OCI-M1 (cell line): ENCODE data around the gene LHFPL2.

Experiments
- DNase-seq: peaks from one replicate; lab custom pipeline; 2025; lab: John Stamatoyannopoulos, UW

Gene LHFPL2

DNA sequence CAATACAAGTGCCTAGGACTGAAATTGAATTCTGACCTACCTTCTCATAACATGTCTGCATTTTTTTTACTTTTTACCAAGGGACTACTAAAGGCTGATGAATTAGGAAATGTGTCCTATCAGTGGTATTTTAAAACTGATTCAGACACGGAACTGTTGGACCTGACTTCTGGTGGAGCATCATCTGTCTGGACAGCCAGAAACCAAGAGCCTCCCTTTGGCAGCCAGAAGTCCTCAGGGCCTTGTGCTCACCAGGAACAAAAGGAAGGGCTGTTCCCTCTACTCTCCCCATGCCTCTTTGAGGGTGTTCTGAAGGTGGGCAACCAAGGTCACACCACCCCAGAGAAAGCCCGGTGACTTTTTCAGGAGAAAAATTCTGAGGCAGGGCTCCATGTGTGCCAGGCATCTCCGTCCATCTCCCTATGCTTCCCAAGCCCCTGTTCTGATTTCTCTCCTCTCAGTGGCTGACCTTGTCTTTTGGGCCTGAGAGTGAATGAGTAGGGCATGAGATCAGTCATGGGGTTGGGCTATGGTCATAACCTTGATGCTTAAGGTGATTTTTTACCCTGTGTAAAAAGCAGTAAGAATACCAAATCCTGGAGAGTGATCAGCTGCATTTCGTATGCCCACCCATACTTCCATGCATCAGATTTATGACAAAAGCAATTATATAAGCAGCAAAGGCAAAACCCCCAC is 144.5 kb downstream of the LHFPL2 start:
- DNase-seq: no peak

GRCh38 chr5:78501411-78502352 is 146.9 kb downstream of the LHFPL2 start:
- no peak for DNase-seq

- no peak for DNase-seq
Measured at GRCh38 chr5:78500871-78501270, 147.7 kb downstream of the LHFPL2 start.

DNA sequence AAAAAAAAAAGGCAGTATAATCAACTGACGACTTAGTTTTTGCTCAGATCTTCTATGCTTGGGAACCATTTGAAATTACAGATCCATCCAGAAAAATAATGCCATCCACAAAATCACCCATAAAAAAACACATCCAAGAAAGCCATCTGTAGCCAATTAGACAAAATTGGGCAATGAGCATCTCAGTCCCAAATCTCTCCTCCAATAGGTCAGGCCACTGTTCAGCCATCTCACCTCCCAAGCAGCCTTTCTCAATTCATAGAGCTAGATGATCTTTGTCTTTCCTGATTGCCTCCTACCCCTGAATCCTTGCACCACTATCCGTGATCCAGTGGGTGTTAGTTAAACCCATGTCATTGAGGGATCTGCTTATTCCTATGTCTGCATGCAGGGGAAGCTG is 148.5 kb downstream of the LHFPL2 start:
- DNase-seq: no peak

- no peak for DNase-seq
Measured at GRCh38 chr5:78499485-78499884, 149.1 kb downstream of the LHFPL2 start.

DNA sequence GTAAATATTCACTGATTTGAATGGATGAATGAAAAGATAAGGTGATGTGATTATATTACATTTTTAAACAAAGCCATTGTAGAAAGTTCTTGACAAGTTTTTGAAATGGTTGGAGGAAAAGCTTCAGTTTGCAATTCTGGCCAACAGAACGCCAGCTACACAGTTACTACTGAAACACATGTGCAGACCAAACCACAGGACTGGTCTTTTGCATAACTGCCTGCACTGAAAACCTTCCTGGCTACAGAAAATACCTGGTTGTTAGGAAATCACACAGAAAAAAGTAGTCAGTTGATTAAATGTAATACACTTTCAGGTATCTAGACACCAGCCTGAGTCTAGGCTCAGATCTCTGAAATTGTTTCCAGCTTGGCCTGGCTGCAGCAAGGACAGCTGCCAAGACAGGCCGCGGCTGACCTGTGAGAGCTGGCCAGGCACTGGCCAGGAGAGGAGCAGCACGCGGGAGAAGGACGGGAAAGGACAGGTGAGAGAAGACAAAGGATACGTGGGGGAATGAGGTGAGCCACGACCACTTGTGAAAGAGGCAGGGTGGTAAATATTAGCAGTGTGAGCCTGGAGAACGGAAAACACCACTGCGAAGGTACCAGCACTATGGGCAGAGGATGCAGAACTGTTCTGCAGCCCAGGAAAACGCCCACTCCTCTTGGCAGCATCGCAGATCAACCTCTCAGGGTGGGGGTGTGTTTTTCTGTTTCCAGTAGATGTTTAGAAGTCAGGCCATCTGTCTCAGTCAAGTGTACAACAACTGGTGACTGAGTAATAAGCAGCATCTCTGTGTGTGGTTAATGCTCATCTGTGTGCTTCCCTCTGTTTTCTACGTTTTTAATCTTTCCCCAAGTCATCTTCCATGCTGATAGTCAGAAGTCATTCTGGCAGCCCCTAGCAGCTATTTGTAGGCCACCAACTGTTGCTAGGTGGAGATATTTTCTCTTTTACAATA is 150.7 kb downstream of the LHFPL2 start:
- no peak for DNase-seq

- DNase-seq: no peak
Measured at GRCh38 chr5:78496373-78496772, 152.2 kb downstream of the LHFPL2 start.

DNA sequence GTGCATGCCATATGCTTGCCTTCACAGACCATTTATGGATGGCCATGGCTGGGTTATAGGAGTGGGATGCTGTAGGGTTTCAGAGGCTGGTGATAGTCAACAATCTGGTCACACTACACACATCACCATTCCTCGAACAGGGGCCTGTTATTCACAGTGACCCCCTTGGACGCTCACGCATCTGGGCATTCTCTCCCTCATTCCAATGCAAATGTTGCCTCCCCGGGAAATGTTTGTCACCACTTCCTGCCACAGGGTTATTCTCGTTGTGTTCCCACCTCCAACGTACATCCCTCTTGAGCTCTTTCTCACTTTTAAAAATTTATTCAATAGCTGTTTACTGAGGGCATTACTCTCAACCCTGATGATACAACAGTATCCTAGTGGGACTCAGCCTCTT is 152.8 kb downstream of the LHFPL2 start:
- DNase-seq: no peak

DNA sequence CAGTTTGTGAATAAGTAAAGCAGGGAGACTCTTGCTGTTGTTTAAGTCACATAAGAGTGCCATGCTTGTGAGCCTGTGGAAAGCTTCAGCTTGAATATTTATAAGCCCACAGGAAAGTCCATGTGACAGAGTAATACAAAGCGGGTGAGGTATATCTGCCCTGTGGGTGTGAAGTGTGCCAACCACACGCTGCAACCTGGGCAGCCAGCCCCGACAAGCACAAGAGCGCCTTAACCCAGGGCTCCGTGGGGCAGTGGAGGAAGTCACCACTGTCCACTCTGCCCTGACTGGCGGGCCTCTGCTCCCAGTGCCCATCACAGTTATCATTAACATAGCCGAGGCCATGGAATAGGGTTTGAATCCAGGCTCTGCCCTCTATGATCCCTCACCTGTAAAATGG is 155.9 kb downstream of the LHFPL2 start:
- DNase-seq: no peak

- no peak for DNase-seq
Measured at GRCh38 chr5:78492224-78492623, 156.3 kb downstream of the LHFPL2 start.

- DNase-seq: no peak
Measured at GRCh38 chr5:78490709-78491485, 157.7 kb downstream of the LHFPL2 start.

DNA sequence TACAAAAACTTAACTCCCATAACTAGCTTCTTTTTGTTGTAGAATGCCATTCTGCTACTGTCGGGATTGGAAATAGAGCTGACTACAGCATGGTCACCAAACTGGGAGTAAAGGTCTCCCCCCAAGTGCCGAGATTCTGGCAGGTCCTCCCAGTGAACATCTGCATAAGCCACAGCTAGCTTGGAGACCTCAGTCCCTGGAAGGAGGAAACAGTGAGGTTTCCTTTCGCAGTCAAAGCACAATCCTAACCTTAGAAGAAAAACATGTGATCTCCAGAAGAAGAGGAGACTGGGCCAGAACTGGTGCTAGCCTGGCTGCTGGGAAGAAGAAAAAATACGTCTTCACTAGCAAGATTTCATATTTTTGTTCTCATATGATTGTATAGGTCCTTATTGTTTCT is 160.7 kb downstream of the LHFPL2 start:
- DNase-seq: no peak

DNA sequence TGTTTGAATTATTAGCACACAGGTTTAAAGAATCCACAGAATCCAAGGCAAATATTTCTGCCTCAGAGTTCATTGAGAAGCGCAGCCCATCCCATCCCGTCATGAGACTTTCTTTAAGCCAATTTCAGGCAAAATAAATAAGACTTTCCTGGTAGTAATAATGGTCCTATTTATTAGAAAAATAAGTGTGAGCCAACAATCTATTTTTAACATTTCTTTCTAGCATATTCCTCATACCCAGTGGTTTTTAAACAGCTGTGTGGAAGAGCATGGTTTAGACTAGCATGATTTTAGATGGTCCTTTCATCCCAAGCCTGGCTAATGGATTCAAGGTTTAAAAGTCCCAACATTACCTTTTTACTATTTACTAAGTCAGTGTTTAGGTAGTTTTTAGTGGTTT is 162.4 kb downstream of the LHFPL2 start:
- no peak for DNase-seq

DNA sequence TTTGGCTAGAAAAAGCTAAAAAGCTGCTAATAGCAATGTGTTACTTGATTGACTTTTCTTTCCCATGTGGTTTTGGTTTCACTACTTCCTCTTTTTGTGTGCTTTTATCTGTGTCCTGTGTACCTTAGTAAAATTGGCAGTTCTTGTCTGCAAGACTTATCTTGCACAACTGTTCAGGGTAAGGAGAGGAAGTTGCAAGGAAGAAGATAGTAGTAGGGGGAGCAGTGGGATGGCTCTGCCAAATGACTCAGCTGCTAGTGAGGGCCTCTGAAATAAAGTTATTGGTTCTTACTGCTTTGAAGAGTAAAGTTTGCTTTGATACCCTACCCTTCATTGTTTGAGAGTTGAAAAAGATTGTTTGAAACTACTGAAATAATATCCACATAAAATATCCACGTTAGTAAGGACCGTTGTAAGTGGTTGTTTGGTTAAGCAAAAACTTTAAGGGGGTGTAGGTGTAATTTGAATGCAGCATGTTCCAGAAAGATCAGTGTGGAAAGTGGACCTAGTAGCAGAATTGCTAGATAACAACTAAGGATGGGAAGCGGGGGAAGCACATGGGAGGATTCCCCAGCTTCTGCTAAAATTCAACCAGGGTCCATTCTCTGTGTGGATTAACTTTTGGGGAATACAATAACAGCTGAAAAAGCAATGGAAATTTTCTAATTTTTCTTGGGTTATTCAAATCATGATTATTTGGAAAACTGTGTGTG is 164.6 kb downstream of the LHFPL2 start:
- DNase-seq: peak; percentile 97

- DNase-seq: no peak
Measured at GRCh38 chr5:78482948-78483347, 165.6 kb downstream of the LHFPL2 start.

DNA sequence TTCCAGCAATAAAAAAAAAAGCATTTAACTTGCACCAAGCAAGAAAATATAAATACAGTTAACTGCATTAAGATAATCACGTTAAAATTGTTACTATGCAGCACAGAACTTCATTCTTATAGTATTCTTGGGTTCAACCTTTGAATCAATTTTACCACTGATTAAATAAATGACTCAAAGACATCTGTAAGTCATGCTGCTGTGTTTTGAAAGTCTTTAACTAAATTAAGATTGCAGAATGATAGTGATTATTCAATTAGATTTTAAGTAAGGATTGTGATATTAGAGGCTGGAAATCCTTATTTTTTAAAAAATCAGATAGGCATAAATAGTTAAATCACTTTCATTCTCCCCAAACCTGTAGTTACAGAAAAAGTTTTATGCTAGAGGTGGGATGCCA is 171.8 kb downstream of the LHFPL2 start:
- DNase-seq: no peak

DNA sequence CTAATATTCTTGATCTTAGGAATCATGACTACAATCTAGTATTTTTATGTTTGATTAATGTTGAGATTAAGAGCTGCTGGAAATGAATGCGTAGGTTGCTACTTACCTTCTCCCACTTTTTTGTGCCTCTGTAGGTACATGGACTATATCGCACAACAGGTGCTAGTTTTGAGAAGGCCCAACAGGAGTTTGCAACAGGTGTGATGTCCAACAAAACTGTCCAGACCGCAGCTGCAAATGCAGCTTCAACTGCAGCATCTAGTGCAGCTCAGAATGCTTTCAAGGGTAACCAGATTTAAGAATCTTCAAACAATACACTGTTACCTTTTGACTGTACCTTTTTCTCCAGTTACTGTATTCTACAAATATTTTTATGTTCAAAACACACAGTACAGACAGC is 173.2 kb downstream of the LHFPL2 start:
- no peak for DNase-seq

DNA sequence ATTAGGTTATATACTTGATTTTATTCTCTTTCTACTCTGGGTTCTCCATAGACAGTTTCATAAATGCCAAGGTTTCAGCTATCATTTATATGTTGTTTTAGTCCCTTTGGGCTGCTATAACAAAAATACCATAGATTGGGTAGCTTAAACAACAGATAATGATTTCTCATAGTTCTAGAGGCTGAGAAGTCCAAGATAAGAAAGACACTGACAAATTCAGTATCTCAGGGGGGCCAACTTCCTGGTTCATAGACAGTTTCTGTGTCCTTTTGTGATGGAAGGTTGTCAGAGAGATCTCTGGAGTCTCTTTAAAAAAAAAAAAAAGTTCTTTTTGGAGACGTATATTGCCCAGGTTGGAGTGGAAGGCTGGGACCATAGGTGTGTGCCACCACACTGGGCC is 174.8 kb downstream of the LHFPL2 start:
- DNase-seq: peak; percentile 27

DNA sequence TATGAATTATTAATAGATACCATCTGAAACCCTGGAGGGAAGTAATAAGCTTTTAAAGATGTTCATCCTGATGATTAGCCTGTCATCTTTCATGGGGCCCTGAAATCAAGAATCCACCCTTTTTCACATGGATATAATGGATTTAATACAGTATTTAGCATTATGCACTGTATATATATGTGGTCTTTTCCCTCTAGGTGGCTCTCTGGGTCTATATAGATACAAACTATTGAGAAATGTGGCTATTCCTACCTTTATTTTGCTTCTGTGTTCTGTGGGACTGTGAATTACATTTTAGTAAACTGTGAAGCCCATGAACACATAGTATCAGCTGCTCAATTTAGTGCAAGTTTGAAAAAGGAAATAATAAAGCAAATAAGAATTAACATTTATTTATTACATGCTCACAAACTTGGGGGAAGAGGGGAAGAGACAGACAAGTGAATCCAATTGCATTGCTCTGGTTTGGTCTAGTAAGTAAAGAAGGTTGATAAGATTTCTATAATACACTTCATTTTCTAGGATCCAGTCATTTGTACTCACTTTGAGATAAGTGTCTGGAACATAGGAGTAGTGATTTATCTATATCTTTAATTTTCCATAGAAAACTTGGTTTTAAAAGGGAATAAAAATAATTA is 176.0 kb downstream of the LHFPL2 start:
- peak; percentile 77 for DNase-seq

- DNase-seq: no peak
Measured at GRCh38 chr5:78471896-78472295, 176.7 kb downstream of the LHFPL2 start.
